PC-3 (cell line): ENCODE results near the gene BACH2. TPM values are rescaled to one million over a fixed set of nuclear protein-coding genes. Genes with fewer than 3 reads are reported as not detected.
"Not testable (repeated sequence)": the region's sequence is repeated elsewhere in the genome, so short reads cannot be mapped to it uniquely, and the experiment has no call there.

Source experiments
- ATAC-seq: fragments of 200-7000 bp; cut with Tn5 transposase; 2 replicates; pipeline ENCODE4 v1.9.1; 2020; ENCODE audit warnings: mild to moderate bottlenecking, moderate library complexity
- BruUV-seq: library from RNA; stranded (reverse); fragments of 400-500 nt; replicated peaks from 2 replicates; lab custom pipeline; 2021; lab: Mats Ljungman, UMichigan
- CTCF ChIA-PET: fragments of 300-600 bp; sonication (Branson Sonifier 250); formaldehyde crosslinking; loops from one replicate; lab custom pipeline; 2022; ENCODE audit warnings: antibody characterized with exemption; lab: Charles Lee
- POLR2A ChIA-PET: fragments of 300-600 bp; sonication (Branson Sonifier 250); formaldehyde crosslinking; loops from one replicate; lab custom pipeline; 2022; ENCODE audit warnings: antibody characterized with exemption; ENCODE audit not compliant: unreplicated experiment; lab: Charles Lee
- DNase-seq: peaks from one replicate; pipeline ENCODE4 v3.0.0-alpha.2; 2015
- H2AFZ ChIP-seq: fragments of 300-600 bp; sonication (generic); 2 replicates; pipeline ENCODE4 v1.6.0; 2016; ENCODE audit warnings: antibody characterized with exemption, low read length
- H3F3A ChIP-seq: fragments of 300-600 bp; sonication (generic); one replicate; pipeline ENCODE4 v1.6.0; 2017; ENCODE audit warnings: antibody characterized with exemption, low read length, control low read depth, mild to moderate bottlenecking; ENCODE audit not compliant: unreplicated experiment
- H3K27ac ChIP-seq: fragments of 300-600 bp; sonication (generic); 2 replicates; pipeline ENCODE4 v1.5.1; 2016; ENCODE audit warnings: mild to moderate bottlenecking, low read length
- H3K27me3 ChIP-seq: fragments of 300-600 bp; sonication (generic); 2 replicates; pipeline ENCODE4 v1.6.1; 2016; ENCODE audit warnings: low read length, mixed read lengths
- H3K36me3 ChIP-seq: fragments of 300-600 bp; sonication (generic); 2 replicates; pipeline ENCODE4 v1.6.1; 2016; ENCODE audit warnings: low read depth, mixed run types, low read length, mixed read lengths
- H3K4me1 ChIP-seq: fragments of 300-600 bp; sonication (generic); 2 replicates; pipeline ENCODE4 v1.5.1; 2016; ENCODE audit warnings: low read length; ENCODE audit not compliant: insufficient read depth
- H3K4me2 ChIP-seq: fragments of 300-600 bp; sonication (generic); 2 replicates; pipeline ENCODE4 v1.6.0; 2016; ENCODE audit warnings: low read length
- H3K4me3 ChIP-seq: fragments of 300-600 bp; sonication (generic); 2 replicates; pipeline ENCODE4 v1.5.1; 2016; ENCODE audit warnings: mild to moderate bottlenecking, low read length, mixed read lengths
- H3K79me2 ChIP-seq: fragments of 300-600 bp; sonication (generic); 2 replicates; pipeline ENCODE4 v1.6.1; 2017; ENCODE audit warnings: low read length, mixed read lengths
- H3K9ac ChIP-seq: fragments of 300-600 bp; sonication (generic); 2 replicates; pipeline ENCODE4 v1.6.0; 2016; ENCODE audit warnings: mild to moderate bottlenecking, low read length
- H3K9me2 ChIP-seq: fragments of 300-600 bp; sonication (generic); replicated peaks from 2 replicates; pipeline ENCODE4 v1.6.1; 2016; ENCODE audit warnings: mixed run types, low read length, mixed read lengths
- H3K9me3 ChIP-seq: fragments of 300-600 bp; sonication (generic); 2 replicates; pipeline ENCODE4 v1.6.1; 2016; ENCODE audit warnings: low read length, mixed read lengths
- H4K20me1 ChIP-seq: fragments of 300-600 bp; sonication (generic); 2 replicates; pipeline ENCODE4 v1.6.1; 2016; ENCODE audit warnings: low read length, mixed read lengths
- EZH2 ChIP-seq: fragments of 300-600 bp; sonication (generic); IDR thresholded peaks from one replicate; pipeline ENCODE4 v1.6.1; 2017; ENCODE audit warnings: antibody characterized with exemption, mild to moderate bottlenecking, low read length; ENCODE audit not compliant: unreplicated experiment
- EZH2phosphoT487 ChIP-seq: fragments of 300-600 bp; sonication (generic); IDR thresholded peaks from 2 replicates; pipeline ENCODE4 v1.6.1; 2018; ENCODE audit warnings: mild to moderate bottlenecking, antibody characterized with exemption, low read length, borderline replicate concordance
- intact Hi-C: fragments of 100-400 bp; cut with micrococcal nuclease; formaldehyde crosslinking; loops from 2 replicates; pipeline ENCODE4 v1.9.0; 2023
- total RNA-seq: library from RNA; depleted of rRNA; stranded (reverse); fragments of >200 nt; gene quantifications from 2 replicates; pipeline ENCODE4 v1.2.3, GENCODE V29; 2014
- TF ChIP-seq, protein P1 (sequence below): fragments of 300-600 bp; sonication (generic); conservative IDR thresholded peaks from 2 replicates; pipeline ENCODE4 v1.5.1; 2017; ENCODE audit warnings: antibody characterized with exemption, low read depth, mild to moderate bottlenecking, low read length

The BACH2 gene
- total RNA-seq, 1 experiment from 2014 or later = 7.0 TPM

- Histone ChIP-seq H4K20me1 (no peaks in the 10 kb centered on the region), H3K27ac (no peak overlapping the region), H3F3A (no peaks in the 10 kb centered on the region), H3K36me3 (no peaks in the 10 kb centered on the region), H3K4me1 (no peaks in the 10 kb centered on the region; the same call in 1 of the 2 replicates), H2AFZ (no peak overlapping the region), H3K4me2 (no peak overlapping the region), H3K9me3 (no peaks in the 10 kb centered on the region), H3K9me2 (no peaks in the 10 kb centered on the region), H3K4me3 (no peak overlapping the region), H3K9ac (no peak overlapping the region), H3K79me2 (no peaks in the 10 kb centered on the region), H3K27me3 (no peaks in the 10 kb centered on the region)
- no peak for TF ChIP-seq EZH2
- no peak for TF ChIP-seq EZH2phosphoT487
- TF ChIP-seq, protein P1, sequence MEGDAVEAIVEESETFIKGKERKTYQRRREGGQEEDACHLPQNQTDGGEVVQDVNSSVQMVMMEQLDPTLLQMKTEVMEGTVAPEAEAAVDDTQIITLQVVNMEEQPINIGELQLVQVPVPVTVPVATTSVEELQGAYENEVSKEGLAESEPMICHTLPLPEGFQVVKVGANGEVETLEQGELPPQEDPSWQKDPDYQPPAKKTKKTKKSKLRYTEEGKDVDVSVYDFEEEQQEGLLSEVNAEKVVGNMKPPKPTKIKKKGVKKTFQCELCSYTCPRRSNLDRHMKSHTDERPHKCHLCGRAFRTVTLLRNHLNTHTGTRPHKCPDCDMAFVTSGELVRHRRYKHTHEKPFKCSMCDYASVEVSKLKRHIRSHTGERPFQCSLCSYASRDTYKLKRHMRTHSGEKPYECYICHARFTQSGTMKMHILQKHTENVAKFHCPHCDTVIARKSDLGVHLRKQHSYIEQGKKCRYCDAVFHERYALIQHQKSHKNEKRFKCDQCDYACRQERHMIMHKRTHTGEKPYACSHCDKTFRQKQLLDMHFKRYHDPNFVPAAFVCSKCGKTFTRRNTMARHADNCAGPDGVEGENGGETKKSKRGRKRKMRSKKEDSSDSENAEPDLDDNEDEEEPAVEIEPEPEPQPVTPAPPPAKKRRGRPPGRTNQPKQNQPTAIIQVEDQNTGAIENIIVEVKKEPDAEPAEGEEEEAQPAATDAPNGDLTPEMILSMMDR = no peak
- intact Hi-C loops = no loop called here
- no peak for DNase-seq
- ATAC-seq = no peak
- ChIA-PET CTCF (no interaction called here), POLR2A (no interaction called here)
- no TSS peak for BruUV-seq
Measured at GRCh38 chr6:90131125-90131524, 165.5 kb downstream of the BACH2 start.

DNA sequence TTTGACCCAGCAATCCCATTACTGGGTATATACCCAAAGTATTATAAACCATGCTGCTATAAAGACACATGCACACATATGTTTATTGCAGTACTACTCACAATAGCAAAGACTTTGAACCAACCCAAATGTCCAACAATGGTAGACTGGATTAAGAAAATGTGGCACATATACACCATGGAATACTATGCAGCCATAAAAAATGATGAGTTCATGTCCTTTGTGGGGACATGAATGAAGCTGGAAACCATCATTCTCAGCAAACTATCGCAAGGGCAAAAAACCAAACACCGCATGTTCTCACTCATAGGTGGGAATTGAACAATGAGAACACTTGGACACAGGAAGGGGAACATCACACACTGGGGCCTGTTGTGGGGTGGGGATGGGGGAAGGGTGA is 168.0 kb downstream of the BACH2 start:
- H3K4me3 ChIP-seq, H3K4me1 ChIP-seq, H4K20me1 ChIP-seq, H3K36me3 ChIP-seq, H3K9ac ChIP-seq, H3K27me3 ChIP-seq, DNase-seq, POLR2A ChIA-PET, H3F3A ChIP-seq, ATAC-seq, BruUV-seq, H3K4me2 ChIP-seq, H3K9me3 ChIP-seq, intact Hi-C loops, H3K79me2 ChIP-seq, H2AFZ ChIP-seq, H3K27ac ChIP-seq, H3K9me2 ChIP-seq, CTCF ChIA-PET: not testable (repeated sequence)

- Histone ChIP-seq H3K27me3 (no peaks in the 10 kb centered on the region), H3K9me3 (no peaks in the 10 kb centered on the region), H3K9ac (no peak overlapping the region), H3F3A (no peaks in the 10 kb centered on the region), H4K20me1 (no peaks in the 10 kb centered on the region), H3K79me2 (no peaks in the 10 kb centered on the region), H3K27ac (no peak overlapping the region), H3K4me3 (no peak overlapping the region), H3K9me2 (no peaks in the 10 kb centered on the region), H3K4me1 (no peaks in the 10 kb centered on the region), H2AFZ (no peak overlapping the region), H3K36me3 (no peaks in the 10 kb centered on the region), H3K4me2 (no peak overlapping the region)
- POLR2A ChIA-PET = no interaction called here
- intact Hi-C loops = no loop called here
- TF ChIP-seq, protein P1 = no peak
- TF ChIP-seq EZH2 (no peak), EZH2phosphoT487 (no peak)
- CTCF ChIA-PET = no interaction called here
- DNase-seq (no peak), ATAC-seq (no peak)
- BruUV-seq = no TSS peak
Measured at GRCh38 chr6:90127595-90127994, 169.0 kb downstream of the BACH2 start.
